Right cardiac atrium (tissue), 5 donors: Measurements from ENCODE around the gene MSANTD1. TPM values are rescaled to one million over a fixed set of nuclear protein-coding genes. Genes with fewer than 3 reads are reported as not detected.

Experiments used
- ATAC-seq, 2 donors: fragments of 200-7000 bp; cut with Tn5 transposase; one replicate each; pipeline versions ENCODE4 v1.8.0 to v1.9.1; 2020; ENCODE audit warnings: moderate library complexity in 2 of 2, mild to moderate bottlenecking in 1 of 2
- DNase-seq, 3 donors: peaks; one replicate each; pipeline ENCODE4 v3.0.0-alpha.2; 2020
- H3K27ac ChIP-seq: one replicate; pipeline ENCODE4 v1.5.1; 2013; ENCODE audit warnings: mild to moderate bottlenecking, low read length, control low read depth, moderate library complexity
- H3K27me3 ChIP-seq: one replicate; pipeline ENCODE4 v1.6.1; 2013; ENCODE audit not compliant: control insufficient read depth, insufficient read depth
- H3K4me1 ChIP-seq: one replicate; pipeline ENCODE4 v1.6.1; 2013; ENCODE audit warnings: low read length; ENCODE audit not compliant: control insufficient read depth, insufficient read depth
- H3K4me3 ChIP-seq: one replicate; pipeline ENCODE4 v1.5.1; 2013; ENCODE audit warnings: low read length, control low read depth
- H3K9me3 ChIP-seq: one replicate; pipeline ENCODE4 v1.6.1; 2013; ENCODE audit warnings: low read length; ENCODE audit not compliant: control insufficient read depth
- WGBS: extraction: QIAGEN DNeasy Blood & Tissue Kit; methylation state at CpG from one replicate; pipeline ENCODE4 v1.1.7; 2013; 5-methylcytosine and 5-hydroxymethylcytosine counted together
- intact Hi-C, 4 donors: fragments of 100-400 bp; cut with DNase I; formaldehyde crosslinking; loops; one replicate each; pipeline versions ENCODE4 v1.11.0 to v1.14.0; 2022 to 2023
- long read RNA-seq, 4 donors: library from polyadenylated mRNA; unstranded; transcript quantifications; one replicate each; pipeline ENCODE4 v2.0.0, GENCODE V29; 2020 to 2021
- polyA plus RNA-seq: library from polyadenylated mRNA; stranded (reverse); fragments of 200-250 nt; gene quantifications from one replicate; pipeline ENCODE4 v1.2.3, GENCODE V29; 2013
- total RNA-seq, 4 donors: library from RNA; stranded (reverse); fragmentation: NEBNext Ultra II Directional; extraction: Animal tissue kit (Norgen Biotek cat#: 25700); gene quantifications; one replicate each; pipeline ENCODE4 v1.2.1, GENCODE V29; 2021
- donor health status: healthy with polysubstance abuse.
- donor health status: DM: no; HTN: yes; CAD: no.
- donor health status: DM: no; HTN: no; CAD: no.
- donor health status: DM: no; HTN: yes; CAD: no; lungs with severe emphysema.
- donor health status: DM: yes; HTN: yes; CAD: no.

MSANTD1 gene
- under 1 TPM; 0.23 to 0.40 (median 0.34) TPM for total RNA-seq
- polyA plus RNA-seq, result 0.20 TPM
- long read RNA-seq, donor 1, result 0 reads
- long read RNA-seq, donor 2, result 0 reads
- long read RNA-seq, donor 3, result 0 reads
- long read RNA-seq, donor 4, result 0 reads

GRCh38 chr4:3248811-3249661, at the start of gene MSANTD1:
Gene MSANTD1 (plus strand): TSS chr4:3249159. CDS start chr4:3249223, 64 bp downstream.
- no peaks in the 10 kb centered on the region for H3K27me3 ChIP-seq
- H3K4me3 ChIP-seq, result no peak within 1 kb of the TSS
- 86% methylated on average over 72 of the region's 72 CpGs for WGBS
- H3K9me3 ChIP-seq, result no peaks in the 10 kb centered on the region
- DNase-seq (peak; percentile 9 to 66 (median 50)), ATAC-seq (no peak)
- no peaks in the 10 kb centered on the region for H3K4me1 ChIP-seq
- no peak within 1 kb of the TSS for H3K27ac ChIP-seq
- intact Hi-C loops, result no loop called here

- intact Hi-C loops, result no loop called here
- DNase-seq, result no peak
- no peak overlapping the region for H3K4me3 ChIP-seq
- no peaks in the 10 kb centered on the region for H3K9me3 ChIP-seq
- no peak overlapping the region for H3K27ac ChIP-seq
- ATAC-seq, result peak in 1 of 2 donors; percentile 38
- H3K27me3 ChIP-seq, result no peaks in the 10 kb centered on the region
- H3K4me1 ChIP-seq, result no peaks in the 10 kb centered on the region
- 90% methylated on average over 17 of the region's 17 CpGs for whole genome bisulfite sequencing
Observed at GRCh38 chr4:3199653-3200422, 49.1 kb upstream of the MSANTD1 start.

GRCh38 chr4:3200423-3201090, 48.4 kb upstream of the MSANTD1 start:
- intact Hi-C loops, result no loop called here
- DNase-seq, result no peak
- Histone ChIP-seq H3K9me3 (no peaks in the 10 kb centered on the region), H3K4me1 (no peaks in the 10 kb centered on the region), H3K27me3 (no peaks in the 10 kb centered on the region), H3K27ac (no peak overlapping the region), H3K4me3 (no peak overlapping the region)
- 90% methylated on average over 8 of the region's 8 CpGs for WGBS
- no peak for ATAC-seq

GRCh38 chr4:3201718-3202702, 46.9 kb upstream of the MSANTD1 start:
- no peaks in the 10 kb centered on the region for H3K9me3 ChIP-seq
- no peak overlapping the region for H3K27ac ChIP-seq
- ATAC-seq (peak in 1 of 2 donors; percentile 29), DNase-seq (no peak)
- no peak overlapping the region for H3K4me3 ChIP-seq
- 68% methylated on average over 11 of the region's 11 CpGs for WGBS
- intact Hi-C loops, result no loop called here
- no peaks in the 10 kb centered on the region for H3K27me3 ChIP-seq
- H3K4me1 ChIP-seq, result no peaks in the 10 kb centered on the region

GRCh38 chr4:3202836-3203820, 45.8 kb upstream of the MSANTD1 start:
- Histone ChIP-seq H3K4me3 (no peak overlapping the region), H3K27me3 (no peaks in the 10 kb centered on the region), H3K4me1 (no peaks in the 10 kb centered on the region), H3K27ac (no peak overlapping the region), H3K9me3 (no peaks in the 10 kb centered on the region)
- peak in 1 of 2 donors; percentile 19 for ATAC-seq
- DNase-seq, result no peak
- WGBS, result 75% methylated on average over 22 of the region's 22 CpGs
- intact Hi-C loops, result no loop called here

- Histone ChIP-seq H3K4me1 (no peaks in the 10 kb centered on the region), H3K9me3 (no peaks in the 10 kb centered on the region), H3K4me3 (no peak overlapping the region), H3K27me3 (no peaks in the 10 kb centered on the region), H3K27ac (no peak overlapping the region)
- intact Hi-C loops, result no loop called here
- no peak for DNase-seq
- ATAC-seq, result peak; percentile 26 to 55
- 59% methylated on average over 8 of the region's 8 CpGs for WGBS
Observed at GRCh38 chr4:3203971-3204431, 45.0 kb upstream of the MSANTD1 start.

- H3K27ac ChIP-seq, result no peak overlapping the region
- no peaks in the 10 kb centered on the region for H3K9me3 ChIP-seq
- DNase-seq (no peak), ATAC-seq (no peak)
- no peak overlapping the region for H3K4me3 ChIP-seq
- H3K4me1 ChIP-seq, result no peaks in the 10 kb centered on the region
- H3K27me3 ChIP-seq, result no peaks in the 10 kb centered on the region
- WGBS, result 95% methylated on average over 11 of the region's 11 CpGs
- intact Hi-C loops, result no loop called here
Observed at GRCh38 chr4:3205995-3206394, 43.0 kb upstream of the MSANTD1 start.

- no peak overlapping the region for H3K27ac ChIP-seq
- no peaks in the 10 kb centered on the region for H3K4me1 ChIP-seq
- intact Hi-C loops, result no loop called here
- H3K9me3 ChIP-seq, result no peaks in the 10 kb centered on the region
- ATAC-seq, result no peak
- WGBS, result 95% methylated on average over 18 of the region's 18 CpGs
- no peaks in the 10 kb centered on the region for H3K27me3 ChIP-seq
- H3K4me3 ChIP-seq, result no peak overlapping the region
- DNase-seq, result no peak
Observed at GRCh38 chr4:3206439-3207100, 42.4 kb upstream of the MSANTD1 start.

- WGBS, result 78% methylated on average over 5 of the region's 5 CpGs
- H3K27ac ChIP-seq, result no peak overlapping the region
Observed at GRCh38 chr4:3207531-3208037, 41.4 kb upstream of the MSANTD1 start.

More at GRCh38 chr4:3207531-3208037, 41.4 kb upstream of the MSANTD1 start:
- no peaks in the 10 kb centered on the region for H3K9me3 ChIP-seq
- intact Hi-C loops, result no loop called here
- H3K27me3 ChIP-seq, result no peaks in the 10 kb centered on the region
- H3K4me1 ChIP-seq, result no peaks in the 10 kb centered on the region
- no peak overlapping the region for H3K4me3 ChIP-seq
- DNase-seq (no peak), ATAC-seq (no peak)
